Gastrocnemius medialis (tissue), 4 donors: ENCODE data around the gene TMEFF1. TPM values are rescaled to one million over a fixed set of nuclear protein-coding genes. Genes with fewer than 3 reads are reported as not detected.

ENCODE experiments used
- ATAC-seq, 2 donors: fragments of 150-250 bp; one replicate each; pipeline ENCODE4 v1.9.1; 2016
- DNase-seq, 2 donors: peaks; one replicate each; pipeline ENCODE4 v3.0.0-alpha.2; 2019
- H3K27ac ChIP-seq, 4 donors: fragments of 200-600 bp; sonication (generic); 1 replicate in 1 of 4; 2 replicates in 3 of 4; pipeline ENCODE4 v1.5.1; 2016 to 2018; ENCODE audit warnings: mild to moderate bottlenecking in 2 of 4, moderate library complexity in 1 of 4
- H3K27me3 ChIP-seq, 3 donors: fragments of 200-600 bp; sonication (generic) in 2 of 3; 1 replicate in 1 of 3; 2 replicates in 2 of 3; pipeline versions ENCODE4 v1.5.1 to v1.6.0; 2016 to 2019; ENCODE audit warnings: mild to moderate bottlenecking in 1 of 3, moderate library complexity in 1 of 3
- H3K36me3 ChIP-seq, 2 donors: fragments of 200-600 bp; sonication (generic) in 1 of 2; one replicate each; pipeline ENCODE4 v1.5.1; 2017 to 2018
- H3K4me1 ChIP-seq, 2 donors: fragments of 200-600 bp; sonication (generic) in 1 of 2; one replicate each; pipeline ENCODE4 v1.5.1; 2016 to 2017; ENCODE audit warnings: mild to moderate bottlenecking in 2 of 2
- H3K4me3 ChIP-seq, 4 donors: fragments of 200-600 bp; sonication (generic) in 3 of 4; 1 replicate in 1 of 4; 2 replicates in 3 of 4; pipeline ENCODE4 v1.5.1; 2016 to 2019; ENCODE audit warnings: mild to moderate bottlenecking in 2 of 4
- H3K9me3 ChIP-seq, 3 donors: fragments of 200-600 bp; sonication (generic) in 2 of 3; 1 replicate in 1 of 3; 2 replicates in 2 of 3; pipeline ENCODE4 v1.5.1; 2016 to 2019
- CTCF ChIP-seq, 5 experiments: fragments of 450-650 bp in 3 of 5; fragments of 200-600 bp in 2 of 5; sonication (generic) in 2 of 5; IDR thresholded peaks in 4 of 5; conservative IDR thresholded peaks in 1 of 5; 1 replicate in 4 of 5; 2 replicates in 1 of 5; pipeline ENCODE4 v1.5.1; 2016 to 2019; ENCODE audit warnings: antibody characterized with exemption in 5 of 5, mild to moderate bottlenecking in 3 of 5, moderate library complexity in 3 of 5
- POLR2A ChIP-seq, 2 donors: fragments of 450-650 bp; IDR thresholded peaks; one replicate each; pipeline ENCODE4 v1.6.1; 2017; ENCODE audit warnings: antibody characterized with exemption in 2 of 2, mild to moderate bottlenecking in 2 of 2, moderate library complexity in 2 of 2
- in situ Hi-C, 4 donors: fragments of 200-750 bp; cut with MboI; loops; one replicate each; pipeline versions ENCODE4 v1.15.0 to v1.8.0; 2017; ENCODE audit warnings: low sequenced_read_pairs in 4 of 4
- intact Hi-C: fragments of 100-400 bp; cut with DNase I; formaldehyde crosslinking; loops from one replicate; pipeline ENCODE4 v1.15.1; 2023; ENCODE audit warnings: low total_unique reads
- total RNA-seq, 4 donors: library from RNA; depleted of rRNA; stranded (reverse); fragments of >200 nt; gene quantifications; one replicate each; pipeline versions ENCODE4 v1.1.0 to v1.2.3, GENCODE V29; 2016

TMEFF1 gene
- total RNA-seq, 4 donors from 2014 or later, result not detected

- Histone ChIP-seq H3K36me3 (no peaks in the 10 kb centered on the region), H3K4me3 (no peak overlapping the region), H3K4me1 (no peaks in the 10 kb centered on the region), H3K27ac (no peak overlapping the region), H3K27me3 (no peaks in the 10 kb centered on the region), H3K9me3 (no peaks in the 10 kb centered on the region)
- intact Hi-C loops (loop anchor here (10.0 kb wide), 1 partner anchor 125 kb away; the partner anchor contains the start of gene TEX10), in situ Hi-C loops (no loop called here)
- no peak for TF ChIP-seq CTCF (IDR thresholded peaks at IDR 0.05 in 4 of 5, conservative IDR thresholded peaks at IDR 0.05 in 1 of 5)
- DNase-seq (no peak), ATAC-seq (no peak)
Observed at GRCh38 chr9:100479820-100480219, 6.9 kb downstream of the TMEFF1 start.

- ATAC-seq (no peak), DNase-seq (no peak)
- H3K27ac ChIP-seq, result no peak overlapping the region
- H3K9me3 ChIP-seq, result no peaks in the 10 kb centered on the region
- intact Hi-C loops, result loop anchor here (5.0 to 10.0 kb wide), 2 partner anchors 58 to 130 kb away; partner anchors contain the start of genes MSANTD3 and TEX10
- H3K36me3 ChIP-seq, result no peaks in the 10 kb centered on the region
- no peaks in the 10 kb centered on the region for H3K4me1 ChIP-seq
- H3K4me3 ChIP-seq, result no peak overlapping the region
- no peak for TF ChIP-seq CTCF (IDR thresholded peaks at IDR 0.05 in 4 of 5, conservative IDR thresholded peaks at IDR 0.05 in 1 of 5)
- TF ChIP-seq POLR2A (IDR thresholded peaks at IDR 0.05), result no peak
- in situ Hi-C loops, result no loop called here
- no peaks in the 10 kb centered on the region for H3K27me3 ChIP-seq
Observed at GRCh38 chr9:100485196-100485595, 12.2 kb downstream of the TMEFF1 start.

- in situ Hi-C loops (no loop called here), intact Hi-C loops (loop anchor here (5.0 to 10.0 kb wide), 2 partner anchors 59 to 132 kb away; partner anchors contain the start of genes MSANTD3 and TEX10)
- no peak for ATAC-seq
- Histone ChIP-seq H3K27me3 (no peaks in the 10 kb centered on the region), H3K27ac (no peak overlapping the region), H3K36me3 (no peaks in the 10 kb centered on the region), H3K4me1 (no peaks in the 10 kb centered on the region), H3K4me3 (no peak overlapping the region), H3K9me3 (no peaks in the 10 kb centered on the region)
- TF ChIP-seq CTCF (IDR thresholded peaks at IDR 0.05 in 4 of 5, conservative IDR thresholded peaks at IDR 0.05 in 1 of 5), result peak in 1 of 5 experiments; percentile 23
- no peak for TF ChIP-seq POLR2A (IDR thresholded peaks at IDR 0.05)
- no peak for DNase-seq
Observed at GRCh38 chr9:100486479-100487176, 13.7 kb downstream of the TMEFF1 start.

GRCh38 chr9:100488177-100488576 is 15.2 kb downstream of the TMEFF1 start:
- DNase-seq (no peak), ATAC-seq (no peak)
- Histone ChIP-seq H3K4me3 (no peak overlapping the region), H3K27ac (no peak overlapping the region), H3K27me3 (no peaks in the 10 kb centered on the region), H3K36me3 (no peaks in the 10 kb centered on the region), H3K9me3 (no peaks in the 10 kb centered on the region), H3K4me1 (no peaks in the 10 kb centered on the region)
- intact Hi-C loops, result loop anchor here (5.0 to 10.0 kb wide), 2 partner anchors 61 to 133 kb away; partner anchors contain the start of genes MSANTD3 and TEX10
- in situ Hi-C loops, result no loop called here
- TF ChIP-seq CTCF (IDR thresholded peaks at IDR 0.05 in 4 of 5, conservative IDR thresholded peaks at IDR 0.05 in 1 of 5), result no peak
- TF ChIP-seq POLR2A (IDR thresholded peaks at IDR 0.05), result no peak
